Left kidney (tissue), 2 donors: Measurements from ENCODE around the gene TRMT2A. TPM values are rescaled to one million over a fixed set of nuclear protein-coding genes. Genes with fewer than 3 reads are reported as not detected.
A peak's percentile ranks its signal among the peaks of the same experiment; 100 is the strongest.

Source experiments
- DNase-seq: peaks from one replicate; pipeline ENCODE4 v3.0.0-alpha.2; 2013
- polyA plus RNA-seq: library from polyadenylated mRNA; unstranded; fragments of 120-200 nt; gene quantifications from one replicate; pipeline ENCODE4 v1.2.1, GENCODE V29; 2013; ENCODE audit not compliant: insufficient read length

The TRMT2A gene
- polyA plus RNA-seq, 1 donor = 46.0 TPM

GRCh38 chr22:20135265-20135664, 18.2 kb upstream of the TRMT2A start:
- DNase-seq = no peak

- no peak for DNase-seq
These were observed 17.0 kb upstream of the TRMT2A start for GRCh38 chr22:20133930-20134549.

- DNase-seq = no peak
These were observed 15.7 kb upstream of the TRMT2A start for GRCh38 chr22:20132686-20133246.

DNA sequence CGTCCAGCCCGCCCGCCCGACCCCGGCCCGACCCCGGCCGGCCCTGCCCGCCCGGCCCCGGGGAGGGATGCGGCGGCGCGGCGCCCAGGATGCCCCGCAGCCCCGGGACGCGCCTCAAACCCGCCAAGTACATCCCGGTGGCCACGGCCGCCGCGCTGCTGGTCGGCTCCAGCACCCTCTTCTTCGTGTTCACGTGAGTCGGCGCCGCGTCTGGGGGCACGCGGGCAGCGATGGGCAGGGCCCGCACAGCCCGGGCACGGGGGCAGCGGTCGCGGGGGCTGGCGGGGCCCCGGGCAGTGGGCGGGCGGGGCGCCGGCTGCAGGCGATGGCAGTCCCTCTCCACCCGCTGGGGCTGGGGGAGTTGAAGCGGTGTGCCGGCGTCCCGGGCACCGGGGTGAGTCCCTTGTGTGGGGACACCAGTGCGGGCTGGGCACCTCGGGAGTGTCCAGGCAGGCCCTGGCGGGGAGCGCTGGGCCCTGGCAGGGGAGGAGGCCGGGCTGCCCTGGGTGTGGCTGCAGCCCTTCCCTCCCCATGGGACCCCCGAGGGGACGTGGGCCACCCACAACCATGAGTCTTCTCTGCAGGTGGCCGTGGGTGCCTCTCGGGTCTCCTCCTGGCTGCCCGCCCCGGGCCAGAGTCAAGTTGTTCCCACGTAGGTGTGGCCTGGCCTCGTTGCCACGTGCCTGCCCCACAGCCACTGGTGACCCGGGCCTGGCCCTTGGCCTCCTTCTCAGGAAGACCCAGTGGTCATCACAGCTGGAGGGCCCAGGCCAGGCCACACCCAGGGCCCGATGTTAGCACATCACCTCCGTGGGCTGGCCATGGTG, 15.0 kb upstream of the TRMT2A start:
- no peak for DNase-seq

DNA sequence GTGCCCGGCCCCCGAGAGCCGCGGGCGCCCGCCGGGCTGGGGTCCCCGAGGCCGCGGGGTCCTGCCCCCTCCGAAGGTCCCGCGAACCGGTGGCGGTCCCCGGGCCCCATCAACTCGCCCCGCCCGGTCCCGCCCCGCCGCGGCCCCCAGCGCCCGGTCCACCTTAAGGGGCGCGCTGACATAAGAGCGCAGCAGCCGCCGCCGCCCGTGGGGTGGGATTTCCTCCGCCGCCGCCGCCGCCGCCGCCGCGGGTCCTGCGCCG, 14.5 kb upstream of the TRMT2A start, which contains the start of gene ZDHHC8:
ZDHHC8 (plus strand) TSS at position 208 of the 262 bp plus-strand sequence. CDS start 144 bp downstream, outside the sequence.
- no peak for DNase-seq

DNA sequence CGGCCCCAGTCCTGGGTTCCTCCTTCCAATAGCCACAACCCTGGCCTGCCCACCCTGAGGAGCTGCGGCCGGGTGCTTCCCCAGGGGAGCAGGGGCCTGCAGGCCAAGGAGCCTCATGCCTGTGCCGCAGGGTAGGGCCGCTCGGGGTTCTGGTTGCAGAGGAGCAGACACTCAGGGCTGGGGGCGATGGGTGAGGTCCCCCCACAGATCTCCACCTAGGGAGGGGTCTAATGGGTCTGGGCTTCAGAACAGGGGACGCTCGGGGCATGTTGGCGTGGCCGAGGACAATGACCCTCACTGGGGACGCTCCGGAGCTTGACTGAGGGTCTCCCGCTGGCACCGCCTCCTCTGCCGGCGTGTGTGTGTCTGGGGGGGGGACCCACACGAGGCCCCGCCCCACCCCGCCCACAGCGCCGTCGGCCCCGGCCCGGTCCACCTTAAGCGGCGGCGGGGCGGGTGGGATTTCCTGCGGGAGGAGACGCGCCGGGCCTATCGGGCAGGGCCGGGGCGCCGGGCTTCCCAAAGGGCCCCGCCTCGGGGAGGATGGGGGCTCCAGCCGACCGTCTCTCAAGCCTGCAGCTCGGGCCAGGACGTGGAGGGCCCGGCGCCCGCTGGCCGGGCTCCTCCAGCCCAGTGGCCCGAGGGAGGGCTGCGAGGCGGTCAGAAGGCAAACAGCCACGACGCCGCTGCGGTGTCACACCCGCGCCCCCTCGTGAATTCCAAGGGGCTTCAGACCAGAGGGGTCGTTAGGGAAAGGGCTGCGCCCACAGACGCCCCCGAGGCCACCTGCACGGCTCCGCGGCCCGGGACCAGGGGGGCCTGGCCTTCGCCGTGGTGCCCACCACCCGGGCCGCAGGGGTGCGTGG, 13.9 kb upstream of the TRMT2A start:
- peak; percentile 78 for DNase-seq

DNA sequence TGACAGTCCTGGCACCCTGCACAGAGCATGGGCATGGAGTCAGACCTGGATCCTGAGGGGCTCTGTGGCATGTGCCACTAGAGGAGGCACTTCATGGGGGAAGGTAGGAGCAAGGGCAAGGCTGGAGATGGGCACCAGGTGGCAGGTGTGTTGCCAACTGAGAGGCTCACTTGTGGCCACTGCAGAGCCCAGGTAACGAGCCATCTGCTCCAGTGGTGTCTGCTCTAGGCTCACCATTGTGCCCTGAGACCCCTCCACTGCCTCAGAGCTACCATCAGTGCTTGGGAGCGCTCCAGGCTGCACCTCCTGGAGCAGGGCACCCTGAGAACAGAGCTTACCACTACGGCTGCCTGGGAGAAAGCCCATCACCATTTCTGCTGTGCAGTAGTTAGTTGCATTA, 13.3 kb upstream of the TRMT2A start:
- DNase-seq = no peak

GRCh38 chr22:20129747-20130014, 12.7 kb upstream of the TRMT2A start:
- no peak for DNase-seq

GRCh38 chr22:20128902-20129746, 12.1 kb upstream of the TRMT2A start:
- no peak for DNase-seq

GRCh38 chr22:20128619-20128901, 11.5 kb upstream of the TRMT2A start:
- DNase-seq = no peak

DNA sequence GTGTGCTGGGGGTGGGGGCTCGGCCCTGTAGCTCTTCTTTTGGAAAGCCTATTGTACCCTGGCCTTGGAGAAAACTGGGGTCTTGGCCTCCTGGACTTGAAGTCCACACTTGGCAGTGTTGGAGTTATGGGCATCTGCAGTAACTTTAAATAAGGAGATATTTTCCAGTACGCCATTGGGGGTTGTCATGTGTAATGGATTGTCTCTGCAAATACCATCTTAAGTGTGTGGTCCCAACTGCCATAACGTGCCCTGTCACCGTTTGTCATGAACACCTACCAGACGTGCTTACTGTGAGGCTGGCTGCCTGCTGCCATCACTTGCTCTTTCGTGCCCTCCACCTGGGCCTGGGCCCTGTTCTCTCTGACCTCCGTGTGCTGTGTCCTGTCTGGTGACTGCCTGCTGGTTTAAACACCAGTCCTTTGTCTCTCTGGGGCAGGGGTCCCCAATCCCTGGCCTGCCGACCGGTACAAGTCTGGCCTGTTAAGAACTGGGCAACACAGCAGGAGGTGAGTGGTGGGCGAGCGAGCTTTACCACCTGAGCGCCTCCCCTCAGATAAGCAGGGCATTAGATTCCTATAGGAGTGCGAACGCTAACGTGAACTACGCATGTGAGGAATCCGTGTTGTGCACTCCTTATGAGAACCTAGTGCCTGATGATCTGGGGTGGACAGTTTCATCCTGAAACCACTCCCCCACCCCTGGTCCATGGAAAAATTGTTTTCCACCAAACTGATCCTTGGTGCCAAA, 11.0 kb upstream of the TRMT2A start:
- DNase-seq = no peak

DNA sequence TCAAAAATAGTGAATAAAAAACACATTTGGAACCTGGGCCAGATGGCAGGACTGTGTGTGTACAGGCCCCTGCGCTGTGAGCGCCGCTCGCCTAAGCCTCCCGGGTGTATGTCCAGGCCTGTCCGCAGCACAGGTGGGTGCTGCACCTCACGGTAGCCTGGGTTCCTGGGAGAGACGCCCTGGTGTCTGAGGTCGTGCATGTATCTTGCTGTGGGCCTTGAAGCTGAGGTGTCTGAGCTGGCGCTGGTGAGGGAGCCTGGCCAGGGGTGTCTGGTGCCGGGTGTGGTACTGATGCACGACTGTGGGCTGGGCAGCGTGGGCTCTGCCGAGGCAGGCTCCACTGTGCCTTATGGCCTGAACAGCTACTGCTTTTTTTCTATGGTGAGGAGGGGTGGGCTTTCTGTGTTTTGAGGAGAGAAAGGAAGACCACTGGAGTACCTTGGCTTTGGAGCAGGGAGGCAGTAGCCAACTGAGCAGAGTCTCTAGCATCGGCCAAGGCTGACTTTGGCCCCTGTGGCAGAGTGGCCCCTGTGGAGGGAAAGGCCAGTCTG, 10.4 kb upstream of the TRMT2A start:
- no peak for DNase-seq

GRCh38 chr22:20126284-20127029, 9.4 kb upstream of the TRMT2A start:
- no peak for DNase-seq

- DNase-seq = no peak
These were observed 8.5 kb upstream of the TRMT2A start for GRCh38 chr22:20125201-20126174.

GRCh38 chr22:20124083-20124787, 7.2 kb upstream of the TRMT2A start:
- DNase-seq = no peak

GRCh38 chr22:20123366-20124082, 6.5 kb upstream of the TRMT2A start:
- no peak for DNase-seq

GRCh38 chr22:20121856-20122415, 4.9 kb upstream of the TRMT2A start:
- no peak for DNase-seq
